ENCODE data around the gene TAF11. TPM values are rescaled to one million over a fixed set of nuclear protein-coding genes. Genes with fewer than 3 reads are reported as not detected.

TAF11 gene
- total RNA-seq, 1 donor from 2014 or later, result 33.8 TPM

GRCh38 chr6:34832942-34833341 is 54.9 kb downstream of the TAF11 start:
- Mint-ChIP-seq H3K27ac (ENCODE audit: unreplicated experiment) (no peak overlapping the region), H3K36me3 (ENCODE audit: unreplicated experiment) (peaks cover 44% of the 10 kb centered on the region), H3K4me3 (ENCODE audit: unreplicated experiment) (no peak overlapping the region), H3K9me3 (ENCODE audit: unreplicated experiment) (no peaks in the 10 kb centered on the region), H3K4me1 (ENCODE audit: unreplicated experiment) (peaks cover 3% of the 10 kb centered on the region), H3K27me3 (ENCODE audit: unreplicated experiment) (no peaks in the 10 kb centered on the region)
- no peak for TF ChIP-seq CTCF (IDR thresholded peaks at IDR 0.05)
- no peak for DNase-seq (ENCODE audit: extremely low spot score, unreplicated experiment)

- H3K27ac Mint-ChIP-seq (ENCODE audit: unreplicated experiment), result peak overlapping the region; percentile 34
- H3K27me3 Mint-ChIP-seq (ENCODE audit: unreplicated experiment), result no peaks in the 10 kb centered on the region
- no peak for TF ChIP-seq CTCF (IDR thresholded peaks at IDR 0.05)
- no peak for DNase-seq (ENCODE audit: extremely low spot score, unreplicated experiment)
- H3K9me3 Mint-ChIP-seq (ENCODE audit: unreplicated experiment), result no peaks in the 10 kb centered on the region
- H3K4me1 Mint-ChIP-seq (ENCODE audit: unreplicated experiment), result peaks cover 3% of the 10 kb centered on the region
- no peak overlapping the region for H3K4me3 Mint-ChIP-seq (ENCODE audit: unreplicated experiment)
- H3K36me3 Mint-ChIP-seq (ENCODE audit: unreplicated experiment), result peaks cover 36% of the 10 kb centered on the region
Measured at GRCh38 chr6:34829137-34829536, 58.7 kb downstream of the TAF11 start.

Other genes starting within 250 kb of the TAF11 start
- 47.3 and 50.2 TPM in 2 replicates for gene ILRUN, start 191.3 kb downstream of the TAF11 start, total RNA-seq
- gene SNRPC, start 130.5 kb downstream of the TAF11 start, total RNA-seq, result 85.2 and 88.6 TPM in 2 replicates
- 18.4 and 20.0 TPM in 2 replicates for gene BLTP3A, start 96.0 kb downstream of the TAF11 start, total RNA-seq
- gene ANKS1A, start 1.2 kb upstream of the TAF11 start, total RNA-seq, result 15.5 and 18.5 TPM in 2 replicates

Data from osteocyte (in vitro differentiated cells).